SK-N-MC (cell line): Measurements from ENCODE around the gene PTGR3.

ENCODE experiments used
- EZH2 ChIP-seq: fragments of 200-600 bp; sonication (generic); IDR thresholded peaks from one replicate; pipeline ENCODE4 v1.6.1; 2017; ENCODE audit warnings: antibody characterized with exemption
- POLR2AphosphoS5 ChIP-seq: IDR thresholded peaks from 2 replicates; pipeline ENCODE4 v1.6.1; 2012; ENCODE audit warnings: mild to moderate bottlenecking, low read depth, low read length, borderline replicate concordance

DNA sequence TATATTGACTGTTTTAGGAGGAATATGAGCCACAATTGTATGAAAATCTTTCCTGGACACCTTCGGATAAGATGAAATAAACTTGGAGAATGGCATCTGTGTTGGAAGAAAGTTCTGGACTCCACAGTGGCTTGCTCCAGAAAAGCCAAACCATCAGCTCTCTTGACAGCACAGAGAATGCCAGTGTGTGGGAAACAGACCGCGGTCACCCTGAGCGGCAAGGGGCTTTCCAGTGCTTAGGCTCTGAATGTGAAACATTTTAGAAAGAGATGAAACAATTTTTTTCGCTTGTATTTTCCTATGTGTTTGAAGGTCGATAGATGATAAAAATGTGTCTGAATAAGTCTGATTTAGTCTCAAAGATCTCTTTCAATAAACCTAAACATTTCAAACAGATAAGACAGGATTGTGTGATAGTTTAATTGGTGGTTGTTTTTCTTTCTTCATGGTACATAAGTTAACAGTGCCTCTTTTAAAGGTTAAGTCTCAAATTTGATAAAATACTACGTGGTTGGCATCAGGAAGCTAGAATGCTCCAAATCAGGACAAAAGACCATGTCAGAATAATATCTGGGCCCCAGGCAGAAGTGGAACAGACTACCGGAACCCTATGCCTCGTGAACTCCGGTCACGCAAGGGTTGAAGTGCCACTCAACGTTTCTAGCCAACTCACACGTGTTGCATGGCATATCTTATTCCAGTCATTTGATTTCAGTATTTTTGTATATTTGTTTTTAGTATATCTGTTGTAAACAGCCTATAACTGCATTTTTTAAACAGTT is 28.9 kb downstream of the PTGR3 start:
- TF ChIP-seq POLR2AphosphoS5: no peak
- no peak for TF ChIP-seq EZH2
